Fibroblast of pulmonary artery (primary cell): Measurements from ENCODE around the gene GSG1L.

Experiments used
- DNase-seq: peaks from one replicate; pipeline ENCODE4 v3.0.0-alpha.2; 2010; ENCODE audit warnings: low read depth
- H3K4me3 ChIP-seq: replicated peaks from 2 replicates; pipeline ENCODE4 v1.5.1; 2011; ENCODE audit warnings: low read depth, mild to moderate bottlenecking, control low read depth, low read length, moderate library complexity
- TF ChIP-seq, protein P1 (sequence below): IDR thresholded peaks from 2 replicates; pipeline ENCODE4 v1.5.1; 2011; ENCODE audit warnings: mild to moderate bottlenecking, control low read depth, low read length, inconsistent platforms; ENCODE audit errors: missing control alignments

The GSG1L gene

DNA sequence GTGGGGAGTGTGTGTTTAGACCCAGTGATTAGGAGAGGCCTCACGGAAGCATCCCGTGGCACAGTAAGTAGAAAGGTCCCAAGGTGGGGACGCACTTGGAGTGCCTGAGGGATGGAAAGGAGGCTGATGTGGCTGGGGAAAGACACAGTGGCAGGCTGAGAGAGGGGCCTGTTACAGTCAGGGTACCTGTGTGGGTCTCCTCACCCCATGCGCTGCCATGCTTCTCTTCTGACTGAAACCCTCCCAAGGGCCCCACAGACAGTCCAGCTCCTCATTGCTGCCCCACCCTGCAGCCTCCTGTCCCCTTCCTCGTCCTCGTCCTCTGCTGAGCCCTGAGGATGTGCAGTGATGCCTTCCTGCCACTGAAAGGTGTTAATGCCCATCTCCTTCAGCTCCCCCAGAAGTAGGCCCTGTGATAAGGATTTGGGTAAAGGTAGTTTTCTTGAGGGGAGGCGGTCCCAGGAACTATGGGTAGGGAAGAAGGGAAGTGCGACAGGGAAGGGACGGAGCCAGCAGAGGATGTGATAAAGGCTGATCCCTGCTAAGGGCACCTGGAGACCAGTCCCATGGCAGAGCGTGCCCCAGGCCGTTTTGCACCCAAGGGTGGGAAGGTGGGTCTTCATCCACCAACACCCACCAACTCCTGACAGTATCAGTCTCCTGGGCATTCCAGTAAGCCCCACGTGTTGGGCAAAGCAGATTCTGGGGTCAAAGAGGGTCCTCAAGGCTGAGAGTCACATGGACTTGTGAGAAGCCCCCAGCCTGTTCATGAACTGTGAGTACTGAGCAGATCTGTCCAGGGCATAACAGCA lies 237.2 kb downstream of the GSG1L start:
- DNase-seq: no peak
- no peak overlapping the region for H3K4me3 ChIP-seq
- TF ChIP-seq, protein P1, sequence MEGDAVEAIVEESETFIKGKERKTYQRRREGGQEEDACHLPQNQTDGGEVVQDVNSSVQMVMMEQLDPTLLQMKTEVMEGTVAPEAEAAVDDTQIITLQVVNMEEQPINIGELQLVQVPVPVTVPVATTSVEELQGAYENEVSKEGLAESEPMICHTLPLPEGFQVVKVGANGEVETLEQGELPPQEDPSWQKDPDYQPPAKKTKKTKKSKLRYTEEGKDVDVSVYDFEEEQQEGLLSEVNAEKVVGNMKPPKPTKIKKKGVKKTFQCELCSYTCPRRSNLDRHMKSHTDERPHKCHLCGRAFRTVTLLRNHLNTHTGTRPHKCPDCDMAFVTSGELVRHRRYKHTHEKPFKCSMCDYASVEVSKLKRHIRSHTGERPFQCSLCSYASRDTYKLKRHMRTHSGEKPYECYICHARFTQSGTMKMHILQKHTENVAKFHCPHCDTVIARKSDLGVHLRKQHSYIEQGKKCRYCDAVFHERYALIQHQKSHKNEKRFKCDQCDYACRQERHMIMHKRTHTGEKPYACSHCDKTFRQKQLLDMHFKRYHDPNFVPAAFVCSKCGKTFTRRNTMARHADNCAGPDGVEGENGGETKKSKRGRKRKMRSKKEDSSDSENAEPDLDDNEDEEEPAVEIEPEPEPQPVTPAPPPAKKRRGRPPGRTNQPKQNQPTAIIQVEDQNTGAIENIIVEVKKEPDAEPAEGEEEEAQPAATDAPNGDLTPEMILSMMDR: no peak

DNA sequence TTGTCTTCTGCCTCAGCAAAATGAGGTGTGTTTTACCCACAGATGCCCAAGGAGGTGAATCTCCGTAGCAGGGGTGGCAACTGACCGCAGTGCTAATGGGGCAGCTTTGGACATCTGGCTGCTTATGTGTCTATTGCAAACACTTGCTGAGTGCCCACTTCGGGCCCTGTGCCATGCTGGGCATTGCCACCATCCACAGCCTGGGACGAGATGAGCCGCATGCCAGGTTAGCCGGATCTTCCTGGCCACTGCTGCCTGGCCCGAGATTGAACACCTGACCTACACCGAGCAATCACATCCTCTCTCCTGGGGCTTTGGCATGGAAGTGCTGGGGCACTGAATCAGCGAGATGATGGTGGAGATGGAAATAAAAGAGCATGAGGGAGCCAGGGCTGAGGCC lies 238.7 kb downstream of the GSG1L start:
- TF ChIP-seq, protein P1: no peak
- no peak overlapping the region for H3K4me3 ChIP-seq
- DNase-seq: no peak

DNA sequence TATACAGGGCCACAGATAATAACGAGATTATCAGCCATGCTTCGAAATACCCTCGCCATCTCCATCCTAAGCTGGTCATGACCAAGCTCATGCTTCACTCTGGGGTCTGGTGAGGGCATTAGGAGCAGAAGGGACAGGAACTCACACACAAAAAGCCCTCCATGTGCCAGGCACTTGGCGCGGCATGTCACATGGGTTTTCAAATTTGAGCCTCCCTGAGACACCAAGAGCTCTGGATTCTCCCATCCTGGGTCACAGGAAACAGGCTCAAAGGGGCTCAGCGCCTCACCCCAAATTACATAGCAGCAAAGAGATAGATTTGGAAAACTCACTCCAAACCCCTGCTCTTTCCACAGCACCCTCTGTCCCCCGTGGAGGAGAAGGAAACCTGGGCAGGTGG lies 239.5 kb downstream of the GSG1L start:
- DNase-seq: no peak
- TF ChIP-seq, protein P1: no peak
- no peak overlapping the region for H3K4me3 ChIP-seq

DNA sequence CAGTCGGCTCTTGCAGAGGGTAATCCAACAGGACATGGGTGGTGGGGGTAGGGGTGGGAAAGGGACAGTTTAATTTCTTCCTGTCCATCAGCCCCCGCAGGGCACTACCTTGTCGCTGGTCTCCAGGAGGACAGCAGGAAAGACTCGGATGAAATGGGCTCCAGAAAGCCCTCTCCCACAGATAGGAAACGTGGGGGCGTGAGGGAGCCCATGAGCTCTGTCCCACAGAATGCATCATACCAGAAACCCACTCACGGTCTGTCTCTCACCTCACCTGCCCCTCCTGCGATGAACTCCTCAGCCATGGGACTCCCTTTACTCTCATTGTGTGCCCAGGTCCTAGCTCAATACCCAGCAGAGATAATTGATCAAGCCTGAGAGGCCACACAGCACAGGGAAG lies 240.1 kb downstream of the GSG1L start:
- TF ChIP-seq, protein P1: no peak
- H3K4me3 ChIP-seq: no peak overlapping the region
- DNase-seq: no peak

DNA sequence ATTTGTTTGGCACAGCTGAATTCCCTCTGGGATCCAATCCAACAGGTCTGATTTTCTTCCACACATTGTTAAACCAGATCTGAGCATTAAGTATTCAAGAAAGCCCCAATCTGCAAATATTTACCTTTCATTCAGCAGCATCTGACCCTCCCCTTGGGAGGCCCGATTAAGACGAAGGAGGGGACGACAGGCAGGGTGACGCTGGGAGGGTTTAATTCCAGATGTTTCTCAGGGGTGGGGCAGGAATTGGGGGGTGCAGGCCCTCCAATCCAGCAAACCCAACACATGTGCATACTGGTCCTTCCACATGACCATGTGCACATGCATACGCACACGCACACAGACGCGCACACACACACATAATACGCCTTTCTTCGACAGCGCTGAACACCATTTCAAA lies 240.5 kb downstream of the GSG1L start:
- TF ChIP-seq, protein P1: no peak
- H3K4me3 ChIP-seq: no peak overlapping the region
- DNase-seq: no peak

DNA sequence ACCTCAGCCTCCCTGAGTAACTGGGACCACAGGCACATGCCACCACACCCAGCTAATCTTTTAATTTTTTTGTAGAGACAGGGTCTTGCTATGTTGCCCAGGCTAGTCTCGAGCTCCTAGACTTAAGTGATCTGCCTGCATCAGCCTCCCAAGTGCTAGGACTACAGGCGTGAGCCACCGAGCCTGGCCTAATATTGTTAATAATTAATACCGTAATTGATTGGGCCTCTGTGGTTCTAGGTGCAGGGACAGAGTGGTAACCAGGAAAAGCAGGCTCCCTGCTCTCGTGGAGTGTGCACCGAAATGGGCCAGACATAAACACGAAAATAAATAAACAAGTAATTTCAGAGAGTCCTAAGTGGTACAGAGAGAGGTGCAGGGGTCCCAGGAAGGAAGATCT lies 241.0 kb downstream of the GSG1L start:
- no peak overlapping the region for H3K4me3 ChIP-seq
- no peak for DNase-seq
- TF ChIP-seq, protein P1: no peak
